Thymus (tissue), 11 donors: ENCODE data around the gene ACADSB. TPM values are rescaled to one million over a fixed set of nuclear protein-coding genes. Genes with fewer than 3 reads are reported as not detected.

Source experiments
- DNase-seq, 9 donors: peaks; one replicate each; pipeline ENCODE4 v3.0.0-alpha.2; 2013; ENCODE audit warnings: low spot score in 9 of 9, low read depth in 6 of 9, missing footprints in 1 of 9
- H3K27ac ChIP-seq, 2 donors: one replicate each; pipeline ENCODE4 v1.5.1; 2013; ENCODE audit warnings: control low read depth in 1 of 2, low read depth in 1 of 2, low read length in 1 of 2, mild to moderate bottlenecking in 1 of 2, moderate library complexity in 1 of 2
- H3K27me3 ChIP-seq, 2 donors: one replicate each; pipeline ENCODE4 v1.5.1; 2013; ENCODE audit warnings: low read length in 1 of 2; ENCODE audit not compliant: control insufficient read depth in 2 of 2, insufficient read depth in 1 of 2
- H3K36me3 ChIP-seq, 2 donors: one replicate each; pipeline ENCODE4 v1.5.1; 2013; ENCODE audit warnings: low read length in 1 of 2, mild to moderate bottlenecking in 1 of 2, moderate library complexity in 1 of 2; ENCODE audit not compliant: control insufficient read depth in 2 of 2, insufficient read depth in 2 of 2
- H3K4me1 ChIP-seq, 2 donors: one replicate each; pipeline ENCODE4 v1.5.1; 2013; ENCODE audit warnings: low read length in 2 of 2; ENCODE audit not compliant: control insufficient read depth in 2 of 2, insufficient read depth in 2 of 2
- H3K4me3 ChIP-seq, 2 donors: one replicate each; pipeline ENCODE4 v1.5.1; 2013; ENCODE audit warnings: low read length in 2 of 2, control low read depth in 1 of 2, mild to moderate bottlenecking in 1 of 2
- H3K9me3 ChIP-seq, 2 donors: one replicate each; pipeline ENCODE4 v1.5.1; 2013; ENCODE audit warnings: low read length in 1 of 2, mild to moderate bottlenecking in 1 of 2; ENCODE audit not compliant: control insufficient read depth in 2 of 2, insufficient read depth in 1 of 2
- WGBS: extraction: QIAGEN DNeasy Blood & Tissue Kit; methylation state at CpG from one replicate; pipeline ENCODE4 v1.1.7; 2013; 5-methylcytosine and 5-hydroxymethylcytosine counted together
- polyA plus RNA-seq: library from polyadenylated mRNA; stranded (reverse); fragments of 200-250 nt; gene quantifications from one replicate; pipeline ENCODE4 v1.2.3, GENCODE V29; 2013
- total RNA-seq: library from RNA; stranded (reverse); fragments of 120-200 nt; gene quantifications from one replicate; pipeline ENCODE4 v1.2.4, GENCODE V29; 2013
- donor health status: healthy.

The ACADSB gene
- total and polyA plus RNA-seq, 2 donors = 5.9 to 11.0 TPM

- no peaks in the 10 kb centered on the region for H3K9me3 ChIP-seq
- no peaks in the 10 kb centered on the region for H3K4me1 ChIP-seq
- DNase-seq = peak in 1 of 9 donors; percentile 10
- H3K36me3 ChIP-seq = no peaks in the 10 kb centered on the region
- H3K27ac ChIP-seq = no peak overlapping the region
- WGBS = 85% methylated on average over 3 of the region's 3 CpGs
- no peak overlapping the region for H3K4me3 ChIP-seq
- H3K27me3 ChIP-seq = no peaks in the 10 kb centered on the region
Measured at GRCh38 chr10:123021517-123021916, 12.7 kb downstream of the ACADSB start.

GRCh38 chr10:123024540-123024939, 15.7 kb downstream of the ACADSB start:
- Histone ChIP-seq H3K27me3 (no peaks in the 10 kb centered on the region), H3K4me3 (no peak overlapping the region), H3K36me3 (no peaks in the 10 kb centered on the region), H3K27ac (no peak overlapping the region), H3K9me3 (no peaks in the 10 kb centered on the region), H3K4me1 (no peaks in the 10 kb centered on the region)
- DNase-seq = no peak
- WGBS = 95% methylated on average over 2 of the region's 2 CpGs

DNA sequence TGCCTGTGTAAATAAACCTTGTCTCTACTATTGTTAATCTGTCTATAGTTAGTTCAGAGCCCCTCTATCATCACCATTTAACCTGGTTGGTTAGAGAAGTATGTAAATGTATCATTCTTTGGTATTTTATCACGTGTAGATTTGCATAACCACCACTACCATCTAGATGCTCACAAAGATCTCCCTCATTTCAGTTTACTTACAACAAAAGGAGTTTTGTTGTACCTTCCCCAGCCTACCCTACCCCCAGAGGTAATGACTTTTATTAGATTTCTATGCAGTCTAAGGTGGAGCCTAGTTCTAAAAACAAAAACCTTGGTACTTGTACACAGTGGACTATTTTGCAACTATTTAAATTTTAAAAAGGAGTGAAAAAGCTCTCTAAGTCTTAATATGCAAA, 17.5 kb downstream of the ACADSB start:
- no peaks in the 10 kb centered on the region for H3K27me3 ChIP-seq
- H3K9me3 ChIP-seq = no peaks in the 10 kb centered on the region
- no peak overlapping the region for H3K4me3 ChIP-seq
- DNase-seq = no peak
- H3K4me1 ChIP-seq = no peaks in the 10 kb centered on the region
- 89% methylated on average over 1 of the region's 1 CpG for WGBS
- H3K36me3 ChIP-seq = no peaks in the 10 kb centered on the region
- no peak overlapping the region for H3K27ac ChIP-seq

DNA sequence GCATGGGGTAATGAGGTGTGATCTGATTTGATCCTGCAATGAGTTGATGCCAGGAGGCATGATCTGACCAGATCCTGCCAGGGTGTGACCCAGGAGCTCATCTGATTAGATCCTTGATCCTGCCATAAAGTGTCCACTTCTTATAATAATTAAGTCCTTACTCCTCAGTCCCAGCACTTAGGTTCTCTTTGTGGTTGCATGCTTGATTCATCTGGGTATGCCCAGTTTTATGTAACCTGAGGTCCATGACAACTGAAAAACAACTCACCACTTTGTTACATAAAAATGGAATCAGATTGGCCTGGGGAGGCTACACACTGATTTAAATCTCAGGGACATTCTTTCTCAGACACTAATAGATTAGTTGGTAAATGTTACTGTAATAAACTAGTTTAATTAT, 19.1 kb downstream of the ACADSB start:
- no peaks in the 10 kb centered on the region for H3K27me3 ChIP-seq
- no peaks in the 10 kb centered on the region for H3K9me3 ChIP-seq
- no peak overlapping the region for H3K27ac ChIP-seq
- H3K4me3 ChIP-seq = no peak overlapping the region
- DNase-seq = no peak
- H3K4me1 ChIP-seq = no peaks in the 10 kb centered on the region
- H3K36me3 ChIP-seq = no peaks in the 10 kb centered on the region

DNA sequence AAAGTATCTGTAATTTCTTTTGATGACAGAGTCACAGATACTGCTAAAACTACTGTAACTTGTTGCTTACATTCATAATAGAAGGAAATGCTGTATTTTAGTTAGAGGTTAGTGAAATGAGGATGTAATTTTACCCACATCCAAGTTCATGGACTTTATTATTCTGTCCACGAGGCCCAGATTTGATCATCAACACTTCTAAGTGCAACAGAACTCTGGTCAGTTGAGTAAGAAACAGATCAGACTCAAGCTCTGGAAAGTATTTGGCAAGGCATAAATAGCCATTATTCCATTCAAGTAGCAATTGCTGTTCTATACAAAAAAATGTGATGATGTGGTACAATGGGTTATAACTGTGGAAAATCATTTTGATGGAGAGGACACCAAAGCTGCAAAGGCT, 22.3 kb downstream of the ACADSB start:
- Histone ChIP-seq H3K4me1 (no peaks in the 10 kb centered on the region), H3K9me3 (no peaks in the 10 kb centered on the region), H3K36me3 (peaks cover 0 to 5% of the 10 kb centered on the region in 2 donors), H3K4me3 (no peak overlapping the region), H3K27ac (no peak overlapping the region), H3K27me3 (no peaks in the 10 kb centered on the region)
- WGBS = 96% methylated on average over 1 of the region's 1 CpG
- DNase-seq = no peak

GRCh38 chr10:123034332-123034731, 25.5 kb downstream of the ACADSB start:
- Histone ChIP-seq H3K9me3 (no peaks in the 10 kb centered on the region), H3K36me3 (peaks cover 4 to 5% of the 10 kb centered on the region in 2 donors), H3K4me3 (no peak overlapping the region), H3K27me3 (no peaks in the 10 kb centered on the region), H3K4me1 (peaks cover 0 to 5% of the 10 kb centered on the region in 2 donors), H3K27ac (no peak overlapping the region)
- no peak for DNase-seq

DNA sequence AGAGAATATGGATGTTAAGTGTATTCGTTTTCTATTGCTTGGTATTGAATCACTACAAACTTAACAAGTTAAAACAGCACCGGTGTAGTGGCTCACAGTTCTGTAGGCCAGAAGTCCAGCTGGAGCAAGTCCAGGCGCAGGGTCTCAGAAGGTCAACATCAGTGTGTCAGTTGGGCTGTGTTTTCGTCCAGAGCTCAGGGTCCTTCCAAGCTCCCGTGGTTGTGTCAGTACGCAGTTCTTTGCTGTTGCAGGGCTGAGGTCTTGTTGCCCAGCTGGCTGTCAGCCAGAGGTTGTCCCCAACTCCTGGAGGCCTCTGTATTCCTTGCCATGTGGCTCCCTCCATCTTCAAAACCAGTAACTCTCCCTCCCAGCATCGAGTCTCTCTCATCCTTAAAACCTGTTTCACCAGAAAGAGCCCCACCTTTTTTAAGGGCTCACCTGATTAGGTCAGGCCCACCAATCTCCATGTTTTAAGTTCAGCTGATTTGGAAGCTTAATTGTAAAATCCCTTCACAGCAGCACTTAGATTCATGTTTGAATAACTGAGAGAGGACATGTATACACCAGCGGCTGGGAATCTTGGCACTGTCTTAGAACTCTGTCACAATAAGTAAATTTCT, 26.8 kb downstream of the ACADSB start:
- peaks cover 0 to 5% of the 10 kb centered on the region in 2 donors for H3K4me1 ChIP-seq
- DNase-seq = no peak
- no peak overlapping the region for H3K4me3 ChIP-seq
- WGBS = 96% methylated on average over 8 of the region's 8 CpGs
- H3K27me3 ChIP-seq = no peaks in the 10 kb centered on the region
- no peaks in the 10 kb centered on the region for H3K9me3 ChIP-seq
- H3K36me3 ChIP-seq = peaks cover 4 to 5% of the 10 kb centered on the region in 2 donors
- H3K27ac ChIP-seq = no peak overlapping the region

- H3K36me3 ChIP-seq = peaks cover 5% of the 10 kb centered on the region in 2 donors
- WGBS = 47% methylated on average over 18 of the region's 18 CpGs
- H3K4me3 ChIP-seq = no peak overlapping the region
- H3K4me1 ChIP-seq = peaks cover 0 to 5% of the 10 kb centered on the region in 2 donors
- peak in 1 of 9 donors; percentile 8 for DNase-seq
- H3K27me3 ChIP-seq = no peaks in the 10 kb centered on the region
- no peak overlapping the region for H3K27ac ChIP-seq
- H3K9me3 ChIP-seq = no peaks in the 10 kb centered on the region
Measured at GRCh38 chr10:123038782-123039631, 30.2 kb downstream of the ACADSB start.

- Histone ChIP-seq H3K27ac (no peak overlapping the region), H3K36me3 (peaks cover 5 to 10% of the 10 kb centered on the region in 2 donors), H3K4me1 (peaks cover 0 to 5% of the 10 kb centered on the region in 2 donors), H3K4me3 (no peak overlapping the region), H3K9me3 (no peaks in the 10 kb centered on the region), H3K27me3 (no peaks in the 10 kb centered on the region)
- DNase-seq = no peak
Measured at GRCh38 chr10:123039632-123039930, 30.8 kb downstream of the ACADSB start.
